NCI-H2029 (cell line): ENCODE measurements around the gene GPBP1L1.
"Not testable (repeated sequence)": the region's sequence is repeated elsewhere in the genome, so short reads cannot be mapped to it uniquely, and the experiment has no call there.

ENCODE experiments used
- DNase-seq: peaks from one replicate; lab custom pipeline; 2025; lab: John Stamatoyannopoulos, UW

The GPBP1L1 gene, protein sequence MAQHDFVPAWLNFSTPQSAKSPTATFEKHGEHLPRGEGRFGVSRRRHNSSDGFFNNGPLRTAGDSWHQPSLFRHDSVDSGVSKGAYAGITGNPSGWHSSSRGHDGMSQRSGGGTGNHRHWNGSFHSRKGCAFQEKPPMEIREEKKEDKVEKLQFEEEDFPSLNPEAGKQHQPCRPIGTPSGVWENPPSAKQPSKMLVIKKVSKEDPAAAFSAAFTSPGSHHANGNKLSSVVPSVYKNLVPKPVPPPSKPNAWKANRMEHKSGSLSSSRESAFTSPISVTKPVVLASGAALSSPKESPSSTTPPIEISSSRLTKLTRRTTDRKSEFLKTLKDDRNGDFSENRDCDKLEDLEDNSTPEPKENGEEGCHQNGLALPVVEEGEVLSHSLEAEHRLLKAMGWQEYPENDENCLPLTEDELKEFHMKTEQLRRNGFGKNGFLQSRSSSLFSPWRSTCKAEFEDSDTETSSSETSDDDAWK

DNA sequence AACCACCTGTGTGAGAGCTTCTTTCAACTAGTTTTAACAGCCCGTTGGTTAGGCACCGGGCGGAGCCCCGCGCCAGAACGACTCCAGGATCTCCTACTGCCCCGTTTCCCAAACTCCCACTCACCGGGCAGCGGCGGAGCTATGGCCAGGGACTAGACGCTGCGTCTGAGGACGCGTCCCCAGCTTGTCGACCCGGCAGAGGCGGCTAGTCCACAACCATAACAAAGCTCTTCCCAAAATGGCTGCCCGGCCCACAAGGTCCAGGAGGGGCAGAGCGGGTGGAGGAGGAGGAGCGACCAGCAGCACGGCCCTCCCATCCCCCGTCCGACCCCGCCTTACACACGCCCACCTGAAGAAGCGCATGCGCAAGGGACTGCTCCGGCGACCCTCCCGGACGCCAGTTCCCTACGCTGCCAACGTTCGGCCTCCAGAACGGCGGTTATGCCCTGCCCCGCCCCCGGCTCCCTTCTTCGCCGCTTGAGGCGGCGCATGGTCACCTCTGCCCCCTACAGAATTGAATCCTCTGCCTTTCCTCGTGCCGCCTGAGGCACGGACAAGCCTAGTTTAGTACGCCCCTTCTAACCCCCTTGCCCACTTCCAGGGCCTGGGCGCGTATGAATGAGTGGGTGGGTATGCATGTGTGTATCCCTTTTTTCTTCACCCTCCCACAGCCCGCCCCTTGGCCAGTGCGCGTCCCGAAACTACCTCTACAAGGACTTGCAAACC, at the start of gene GPBP1L1:
GPBP1L1 (minus strand) TSS at position 246 of the 726 bp plus-strand sequence. CDS start 27,446 bp downstream, outside the sequence.
- DNase-seq: peak; percentile 99

DNA sequence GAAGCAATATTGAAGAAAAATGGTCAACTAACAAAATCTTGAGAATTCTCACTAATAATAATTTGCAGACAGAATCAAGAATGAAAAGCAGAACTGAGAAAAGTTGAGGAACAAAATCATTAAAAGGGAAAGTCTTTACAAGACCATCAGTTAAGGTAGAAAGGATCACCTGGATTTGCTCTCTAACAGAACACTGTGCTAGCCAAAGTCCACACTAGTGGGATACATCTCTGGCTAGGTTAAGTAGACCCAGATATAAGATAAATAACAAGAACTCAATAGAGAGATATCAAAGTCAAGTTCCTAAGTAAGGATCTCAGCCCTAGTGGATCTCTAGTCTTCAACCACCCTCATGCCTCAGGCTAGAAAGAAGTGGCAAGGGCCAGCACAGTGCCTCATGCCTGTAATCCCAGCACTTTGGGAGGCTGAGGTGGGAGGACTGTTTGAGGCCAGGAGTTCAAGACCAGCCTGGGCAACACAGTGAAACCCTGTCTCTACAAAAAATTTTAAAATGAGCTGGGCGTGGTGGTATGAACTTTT, 44.5 kb upstream of the GPBP1L1 start:
- DNase-seq: no peak

DNA sequence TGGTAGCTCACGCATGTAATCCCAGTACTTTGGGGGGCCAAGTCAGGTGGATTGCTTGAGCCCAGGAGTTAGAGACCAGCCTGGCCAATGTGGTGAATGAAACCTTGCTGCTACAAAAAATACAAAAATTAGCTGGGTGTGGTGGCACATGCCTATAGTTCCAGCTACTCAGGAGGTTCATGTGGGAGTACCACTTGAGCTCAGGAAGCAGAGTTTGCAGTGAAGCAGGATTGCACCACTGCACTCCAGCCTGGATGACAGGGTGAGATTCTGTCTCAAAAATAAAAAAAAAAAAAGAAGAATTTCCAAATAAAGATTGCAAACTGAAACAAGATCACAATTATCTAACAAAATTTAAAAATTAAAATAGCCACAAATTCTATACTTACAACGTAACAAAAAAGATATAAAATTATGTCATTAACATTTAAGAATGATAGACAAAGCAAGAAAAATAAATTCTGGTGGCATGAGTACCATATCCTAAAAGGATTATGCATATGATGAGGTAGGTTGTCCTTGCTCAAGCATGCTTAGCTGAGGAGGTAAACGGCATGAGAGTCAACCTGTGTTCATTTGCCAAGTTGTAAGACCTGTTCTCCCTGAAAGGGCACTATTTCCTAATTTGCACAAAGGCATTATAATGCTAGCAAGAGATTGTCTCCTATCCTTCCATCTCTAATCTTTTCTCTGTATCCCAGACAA, 43.9 kb upstream of the GPBP1L1 start:
- peak; percentile 60 for DNase-seq

DNA sequence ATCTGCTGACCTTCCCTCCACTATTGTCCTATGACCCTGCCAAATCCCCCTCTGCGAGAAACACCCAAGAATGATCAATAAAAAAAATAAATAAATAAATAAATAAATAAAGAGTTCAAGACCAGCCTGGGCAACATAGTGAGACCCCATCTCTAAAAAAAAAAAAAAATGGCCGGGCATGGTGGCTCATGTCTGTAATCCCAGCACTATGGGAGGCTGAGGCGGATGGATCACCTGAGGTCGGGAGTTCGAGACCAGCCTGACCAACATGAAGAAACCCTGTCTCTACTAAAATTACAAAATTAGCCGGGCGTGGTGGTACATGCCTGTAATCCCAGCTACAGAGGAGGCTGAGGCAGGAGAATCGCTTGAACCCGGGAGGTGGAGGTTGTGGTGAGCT, 39.7 kb upstream of the GPBP1L1 start:
- not testable (repeated sequence) for DNase-seq

DNA sequence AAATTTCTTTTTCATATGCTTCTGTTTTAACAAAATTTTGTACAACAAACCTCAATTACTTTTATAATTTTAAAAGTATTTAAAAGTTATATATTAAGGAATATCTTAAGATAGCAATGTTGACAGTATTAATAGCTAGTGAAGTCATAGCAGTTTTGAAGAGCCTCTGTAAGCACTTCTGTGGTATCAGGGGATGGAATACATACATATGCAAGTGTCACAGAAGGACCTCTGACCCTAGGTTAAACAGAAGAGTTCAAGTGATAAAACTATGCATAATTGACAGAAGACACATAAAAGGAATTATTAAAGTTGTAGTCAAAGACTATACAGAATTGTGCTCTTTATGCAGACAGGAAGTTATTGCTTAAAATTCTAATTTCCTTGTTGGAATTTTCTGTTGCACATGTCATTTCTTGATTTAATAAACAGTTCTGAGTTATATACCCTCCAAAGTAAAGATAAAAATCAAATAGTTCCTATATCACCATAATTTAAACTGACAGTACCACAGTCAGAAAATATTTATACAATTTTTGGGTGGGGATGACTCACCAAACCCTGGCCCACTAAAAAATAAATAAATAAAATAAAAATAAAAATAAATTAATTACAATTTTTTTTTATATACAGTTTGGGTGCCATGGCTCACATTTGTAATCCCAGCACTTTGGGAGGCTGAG, 37.1 kb upstream of the GPBP1L1 start:
- no peak for DNase-seq

DNA sequence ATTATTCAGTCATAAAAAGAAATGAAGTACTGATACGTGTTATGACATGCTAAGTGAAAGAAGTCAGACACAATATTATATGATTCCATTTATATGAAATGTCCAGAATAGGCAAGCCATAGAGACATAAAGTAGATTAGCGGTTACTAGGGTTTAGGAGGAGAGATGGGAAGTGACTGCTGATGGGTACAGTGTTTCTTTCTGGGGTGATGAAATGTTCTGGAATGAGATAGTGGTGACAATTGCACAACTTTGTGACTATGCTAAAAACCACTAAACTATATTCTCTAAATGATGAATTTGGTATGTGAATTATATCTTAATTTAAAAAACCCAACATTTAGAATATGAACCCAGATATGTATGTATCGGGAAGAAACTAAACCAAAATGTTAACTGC, 36.5 kb upstream of the GPBP1L1 start:
- no peak for DNase-seq

DNA sequence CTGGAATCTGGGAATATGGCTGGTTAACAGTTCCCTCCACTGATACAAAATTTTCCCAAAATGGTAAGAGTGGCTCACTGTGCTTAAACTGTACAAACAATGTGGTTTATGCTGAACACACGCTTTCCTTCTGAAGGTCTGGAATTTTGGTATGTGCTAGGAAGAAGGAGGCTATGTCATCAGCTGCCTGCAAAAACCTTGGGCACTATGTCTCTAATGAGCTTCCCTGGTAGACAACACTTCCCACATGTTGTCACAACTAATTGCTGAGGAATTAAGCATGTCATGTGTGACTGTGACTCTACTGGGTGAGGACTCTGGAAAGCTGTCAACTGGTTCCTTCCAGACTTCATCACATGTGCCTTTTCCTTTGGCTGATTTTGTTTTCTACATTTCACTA, 34.9 kb upstream of the GPBP1L1 start:
- no peak for DNase-seq

DNA sequence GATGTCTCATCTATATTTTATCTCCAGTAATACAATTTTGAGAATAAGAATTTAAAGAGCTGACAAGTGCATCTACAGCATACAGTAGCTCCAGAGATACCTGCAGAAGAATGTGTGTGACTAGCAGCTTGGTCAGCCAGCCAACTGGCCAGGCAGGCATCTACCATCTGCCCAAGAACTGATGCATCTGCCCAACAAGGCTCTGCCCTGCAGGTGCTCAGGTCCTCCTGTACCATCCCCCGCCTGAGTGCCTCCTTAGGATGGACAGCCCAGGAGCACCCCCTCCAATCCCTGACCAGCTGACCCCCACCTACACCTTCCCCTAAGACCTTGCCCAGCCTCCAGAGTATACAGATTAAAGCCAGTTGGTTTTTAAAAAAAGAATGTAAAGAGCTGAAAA, 32.0 kb upstream of the GPBP1L1 start:
- DNase-seq: no peak

DNA sequence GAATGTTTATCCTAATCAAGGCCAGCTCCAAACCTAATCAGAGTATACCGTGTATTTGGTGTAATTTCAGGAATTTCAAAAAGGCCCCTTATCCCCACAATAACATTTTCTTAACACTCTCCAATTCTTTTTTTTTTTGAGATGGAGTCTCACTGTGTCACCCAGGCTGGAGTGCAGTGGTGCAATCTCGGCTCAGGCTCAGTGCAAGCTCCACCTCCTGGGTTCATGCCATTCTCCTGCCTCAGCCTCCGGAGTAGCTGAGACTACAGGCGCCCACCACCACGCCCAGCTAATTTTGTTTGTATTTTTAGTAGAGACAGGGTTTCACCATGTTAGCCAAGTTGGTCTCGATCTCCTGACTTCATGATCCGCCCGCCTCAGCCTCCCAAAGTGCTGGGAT, 31.1 kb upstream of the GPBP1L1 start:
- not testable (repeated sequence) for DNase-seq

DNA sequence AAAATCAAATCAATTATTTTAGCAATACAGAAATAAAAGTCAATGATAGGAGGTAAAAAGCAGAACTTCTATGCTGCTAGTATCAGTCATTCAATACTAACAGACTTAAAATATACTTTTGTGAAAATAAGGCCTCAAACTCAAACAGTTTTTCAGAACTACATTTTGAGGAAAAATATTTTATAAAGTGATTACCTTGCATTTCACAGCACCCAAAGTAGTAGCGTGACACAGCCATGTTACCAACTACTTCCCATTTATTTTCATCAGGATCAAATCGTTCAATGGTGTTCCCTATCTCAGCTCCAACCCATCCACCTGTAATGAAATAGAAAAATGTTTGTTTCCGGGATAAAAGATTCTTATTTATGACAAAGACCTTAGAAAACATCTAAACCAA, 30.4 kb upstream of the GPBP1L1 start:
- no peak for DNase-seq

DNA sequence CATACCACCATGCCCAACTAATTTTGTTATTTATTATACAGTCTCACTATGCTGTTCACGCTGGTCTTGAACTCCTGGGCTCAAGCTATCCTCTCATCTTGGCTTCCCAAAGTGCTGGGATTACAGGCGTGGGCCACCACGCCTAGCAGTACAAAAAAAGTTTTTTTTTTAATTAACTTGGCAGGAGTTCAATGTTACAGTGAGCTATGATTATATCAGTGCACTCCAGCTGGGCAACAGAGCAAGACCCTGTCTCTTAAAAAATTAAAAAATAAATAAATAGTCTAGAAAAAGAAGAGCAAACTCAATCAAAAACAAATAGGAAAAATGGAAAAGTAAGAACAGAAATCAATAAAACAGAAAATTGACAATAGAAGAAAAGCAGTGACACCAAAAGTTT, 27.4 kb upstream of the GPBP1L1 start:
- DNase-seq: no peak

DNA sequence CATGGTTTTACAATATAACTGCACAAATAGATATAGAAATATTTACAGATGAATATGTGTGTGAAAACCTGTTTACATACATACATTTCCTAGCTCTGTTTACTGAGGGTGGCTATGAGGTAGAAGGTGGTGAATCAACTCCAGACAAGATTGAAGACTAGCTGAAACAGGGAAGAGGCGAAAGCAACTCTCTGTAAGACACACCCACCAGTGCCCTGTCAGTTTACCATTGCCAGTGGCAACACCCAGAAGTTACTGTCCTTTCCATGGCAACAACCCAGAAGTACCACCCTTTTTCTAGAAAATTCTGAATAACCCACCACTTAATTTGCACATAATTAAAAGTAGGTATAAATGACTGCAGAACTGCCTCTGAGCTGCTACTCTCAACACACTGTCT, 18.3 kb upstream of the GPBP1L1 start:
- DNase-seq: no peak

DNA sequence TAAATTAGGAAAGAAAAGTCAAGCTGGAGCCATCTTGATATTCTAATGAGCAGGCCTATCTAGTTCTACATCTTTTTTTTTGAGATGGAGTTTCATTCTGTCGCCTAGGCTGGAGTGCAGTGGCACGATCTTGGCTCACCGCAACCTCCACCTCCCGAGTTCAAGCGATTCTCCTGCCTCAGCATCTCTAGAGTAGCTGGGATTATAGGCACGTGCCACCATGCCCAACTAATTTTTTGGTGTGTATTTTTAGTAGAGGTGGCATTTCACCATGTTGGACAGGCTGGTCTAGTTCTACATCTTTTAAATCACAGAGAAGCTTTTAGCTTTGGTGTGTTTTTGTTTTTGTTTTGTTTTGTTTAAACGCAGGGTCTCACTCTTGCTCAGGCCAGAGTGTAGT, 8.5 kb upstream of the GPBP1L1 start:
- no peak for DNase-seq

DNA sequence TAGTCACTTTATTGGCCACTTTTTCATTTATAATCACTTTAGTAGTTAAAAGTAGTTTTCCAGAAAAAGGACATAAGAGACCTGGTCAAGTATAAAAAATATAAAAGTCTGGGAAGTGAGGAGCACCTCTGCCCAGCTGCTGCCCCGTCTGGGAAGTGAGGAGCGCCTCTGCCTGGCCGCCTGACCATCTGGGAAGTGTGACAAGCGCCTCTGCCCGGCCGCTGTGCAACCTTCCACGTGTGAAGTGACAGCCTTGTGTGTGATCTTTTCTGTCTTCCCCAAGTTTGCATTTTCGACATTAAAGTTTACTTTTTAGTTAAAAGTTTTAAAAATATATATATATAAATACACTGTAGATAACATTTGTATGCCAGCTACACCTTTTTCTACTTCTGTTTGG, 7.5 kb upstream of the GPBP1L1 start:
- not testable (repeated sequence) for DNase-seq

DNA sequence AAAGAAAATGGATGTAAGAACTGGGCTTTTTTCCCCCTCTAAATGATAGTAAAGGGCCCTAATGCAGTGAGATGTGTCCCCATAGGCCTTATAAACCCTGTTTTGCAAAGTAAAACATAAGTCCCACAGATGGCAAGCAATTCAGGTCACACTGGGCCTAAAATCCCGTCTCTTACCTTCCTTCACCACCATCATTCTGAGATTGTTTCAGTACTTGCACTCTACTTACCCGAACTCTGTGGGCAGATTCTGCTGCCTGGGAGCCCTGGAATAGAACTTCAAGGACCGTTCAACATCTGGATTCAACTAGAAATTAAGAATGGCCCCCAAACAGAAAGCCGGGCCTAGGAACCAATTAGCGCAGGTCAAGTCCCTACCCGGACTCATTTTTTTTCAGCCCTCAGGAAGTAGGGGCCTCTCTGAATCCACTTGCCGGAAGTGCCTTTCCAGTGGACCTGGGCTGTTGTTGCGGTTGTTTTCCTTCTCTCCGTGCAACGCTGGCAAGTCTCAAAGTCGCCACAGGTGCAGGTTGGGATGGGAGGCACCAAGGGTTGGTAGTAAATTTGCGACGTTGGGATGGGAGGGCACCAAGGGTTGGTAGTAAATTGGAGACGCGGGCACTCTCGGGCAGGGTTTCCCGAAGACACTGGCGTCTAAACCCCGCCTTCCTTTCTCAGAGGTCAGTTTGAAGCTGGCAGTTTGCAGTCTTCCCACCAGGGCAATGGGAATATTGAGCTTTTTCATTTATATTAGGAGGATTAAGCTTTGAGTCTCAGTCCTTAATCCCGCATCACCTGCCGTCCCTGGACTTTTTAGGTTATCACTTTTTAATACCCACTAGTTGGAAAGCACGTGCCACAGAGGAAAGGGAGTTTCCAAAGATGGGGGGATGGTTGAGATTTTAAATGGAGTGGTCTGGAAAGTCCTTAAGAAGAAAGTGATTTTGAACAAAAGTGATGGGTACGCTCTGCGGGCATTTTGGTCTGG, 1.7 kb upstream of the GPBP1L1 start, which contains the start of gene TMEM69:
TMEM69 (plus strand) TSS at position 428 of the 987 bp plus-strand sequence. CDS start 2,888 bp downstream, outside the sequence.
- DNase-seq: peak; percentile 95

DNA sequence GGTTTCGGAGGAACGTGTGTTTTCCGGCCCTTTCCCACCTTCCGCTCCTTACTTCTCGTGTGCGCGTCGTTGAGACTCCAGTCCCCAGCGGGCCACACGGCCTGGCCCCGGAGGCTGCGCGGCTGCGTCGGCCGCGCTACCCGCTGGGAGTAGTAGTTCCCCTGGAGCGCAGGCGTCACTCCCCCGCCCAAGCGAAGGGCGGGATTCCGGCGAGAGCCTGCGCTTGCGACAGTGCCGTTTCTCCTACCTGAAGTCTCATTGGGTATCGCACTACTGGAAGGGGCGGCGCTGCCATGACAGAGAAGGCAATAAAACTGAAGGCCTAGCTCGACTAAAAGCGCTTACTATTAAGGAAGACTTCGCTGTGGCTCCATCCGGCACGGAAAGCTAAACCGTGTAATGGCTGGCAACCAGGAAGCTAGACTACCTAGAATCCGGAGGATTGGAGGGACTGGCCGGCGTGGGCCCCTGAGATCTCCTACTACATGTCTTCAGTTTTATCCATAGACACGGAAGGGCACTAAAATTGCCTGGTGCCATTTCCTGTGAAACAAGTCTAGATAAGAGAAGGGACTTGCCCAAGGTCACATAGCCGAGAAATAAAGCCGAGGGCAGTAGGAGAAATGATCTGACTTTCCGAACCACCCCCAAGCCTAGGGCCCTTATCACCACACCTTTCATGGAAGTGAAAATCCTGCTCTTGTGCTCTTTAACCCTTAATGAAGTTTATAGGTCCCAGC, 851 bp upstream of the GPBP1L1 start:
- peak; percentile 100 for DNase-seq

DNA sequence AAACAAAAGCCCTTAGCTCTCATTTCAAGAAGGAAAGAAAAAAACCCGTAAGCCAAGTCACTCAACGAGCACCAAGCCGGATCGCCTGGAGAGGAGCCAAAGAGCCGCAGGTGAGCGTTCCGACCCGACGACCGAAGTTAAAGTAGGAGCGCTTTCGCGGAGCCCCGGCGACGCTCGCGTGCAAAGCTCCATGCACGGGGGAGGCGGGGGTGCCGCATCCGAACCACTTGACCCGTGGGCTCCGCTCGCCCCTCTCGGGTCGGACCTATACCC, 382 bp downstream of the GPBP1L1 start:
- DNase-seq: peak; percentile 81

DNA sequence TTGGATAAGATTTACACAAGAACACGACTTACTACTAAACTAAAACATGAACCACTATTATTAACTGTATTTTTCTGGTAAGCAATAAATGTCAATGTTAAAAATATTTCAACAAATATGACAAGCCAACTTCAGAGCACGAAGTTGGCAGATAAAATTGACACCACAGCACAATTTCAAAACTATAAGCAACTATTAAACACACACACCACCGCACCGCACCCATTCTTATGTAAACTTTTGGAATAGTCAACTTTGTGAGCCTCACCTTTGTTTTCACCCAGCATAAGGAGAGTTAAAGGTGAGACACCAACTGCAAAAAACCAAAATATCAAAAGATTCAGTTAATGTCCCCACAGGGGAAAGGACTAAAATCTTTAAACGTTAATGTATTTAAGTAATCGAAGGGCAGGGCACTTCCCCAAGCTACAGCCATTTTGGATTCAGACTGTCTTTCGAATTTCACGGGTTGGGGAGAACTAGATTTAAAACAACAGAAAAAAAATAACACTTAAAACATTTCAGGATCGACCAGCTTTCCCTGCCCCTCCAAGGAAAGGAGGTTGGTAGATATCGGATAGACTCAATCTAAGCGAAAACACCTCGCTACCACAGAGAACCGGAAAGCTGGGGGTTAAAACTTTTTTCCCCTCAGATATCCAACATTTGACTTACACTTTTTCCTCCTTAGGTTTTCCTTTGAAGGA, 872 bp downstream of the GPBP1L1 start:
- DNase-seq: no peak

DNA sequence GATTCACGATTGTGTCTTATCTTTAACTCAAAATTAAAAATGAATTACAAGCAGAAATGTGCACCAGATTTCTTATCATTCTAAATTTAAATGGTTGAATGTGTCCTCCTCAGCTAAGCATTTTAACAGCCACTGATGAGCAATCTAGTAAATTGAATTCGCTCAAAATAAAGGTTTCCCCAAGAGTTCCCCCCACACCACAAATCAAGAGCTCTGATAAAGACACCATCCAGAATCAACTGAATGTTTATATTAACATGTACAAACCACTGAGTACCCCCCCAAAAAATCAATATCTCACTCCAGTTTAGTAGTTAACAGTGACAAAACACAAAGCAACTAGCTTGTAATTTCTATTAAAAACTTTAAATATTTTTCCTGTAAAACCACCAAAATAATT, 1.9 kb downstream of the GPBP1L1 start:
- DNase-seq: no peak
